IMR-90 (cell line): ENCODE data around the gene PLXNB3. TPM values are rescaled to one million over a fixed set of nuclear protein-coding genes. Genes with fewer than 3 reads are reported as not detected.
"Not testable (repeated sequence)": the region's sequence is repeated elsewhere in the genome, so short reads cannot be mapped to it uniquely, and the experiment has no call there.

Experiments used
- ATAC-seq: fragments of 200-7000 bp; cut with Tn5 transposase; 2 replicates; pipeline ENCODE4 v1.9.1; 2020; ENCODE audit warnings: low read depth, mild to moderate bottlenecking, moderate library complexity
- BruUV-seq: library from RNA; stranded (reverse); fragments of 400-500 nt; replicated peaks from 2 replicates; lab custom pipeline; 2021; lab: Mats Ljungman, UMichigan
- CTCF ChIA-PET: fragments of 300-600 bp; formaldehyde crosslinking; extraction: SDS; loops from one replicate; lab custom pipeline; 2021; ENCODE audit warnings: antibody characterized with exemption; lab: Yijun Ruan, JAX
- POLR2A ChIA-PET: fragments of 300-600 bp; sonication (Branson Sonifier 250); formaldehyde crosslinking; loops from one replicate; lab custom pipeline; 2022; ENCODE audit warnings: antibody characterized with exemption; ENCODE audit not compliant: unreplicated experiment; lab: Charles Lee
- DNase-seq: peaks from one replicate; pipeline ENCODE4 v3.0.0; 2013
- H2AFZ ChIP-seq: replicated peaks from 2 replicates; pipeline ENCODE3; 2013; ENCODE audit warnings: low read length, mild to moderate bottlenecking; ENCODE audit not compliant: poor library complexity
- H2AK5ac ChIP-seq: 2 replicates; pipeline ENCODE4 v1.6.1; 2013; ENCODE audit warnings: low read depth, low read length, inconsistent platforms
- H2AK9ac ChIP-seq: replicated peaks from 2 replicates; pipeline ENCODE3; 2013; ENCODE audit warnings: mild to moderate bottlenecking, low read depth, low read length, moderate library complexity; ENCODE audit not compliant: poor library complexity
- H2BK120ac ChIP-seq: 2 replicates; pipeline ENCODE4 v1.6.1; 2013; ENCODE audit warnings: low read depth, low read length, inconsistent platforms
- H2BK15ac ChIP-seq: 3 replicates; pipeline ENCODE4 v1.6.1; 2013; ENCODE audit warnings: low read depth, low read length, inconsistent platforms
- H2BK20ac ChIP-seq: 2 replicates; pipeline ENCODE4 v1.6.1; 2013; ENCODE audit warnings: low read depth, mild to moderate bottlenecking, inconsistent platforms, low read length, moderate library complexity
- H2BK5ac ChIP-seq: 2 replicates; pipeline ENCODE4 v1.6.1; 2013; ENCODE audit warnings: mild to moderate bottlenecking, low read depth, low read length, inconsistent platforms; ENCODE audit not compliant: poor library complexity, severe bottlenecking
- H3K14ac ChIP-seq: replicated peaks from 2 replicates; pipeline ENCODE4 v1.6.1; 2013; ENCODE audit warnings: low read depth, low read length, inconsistent platforms
- H3K18ac ChIP-seq: 2 replicates; pipeline ENCODE4 v1.6.1; 2013; ENCODE audit warnings: low read depth, low read length, control low read depth
- H3K23ac ChIP-seq: 2 replicates; pipeline ENCODE4 v1.6.1; 2013; ENCODE audit warnings: low read depth, low read length, inconsistent platforms
- H3K27ac ChIP-seq: 2 replicates; pipeline ENCODE4 v1.5.1; 2013; ENCODE audit warnings: mild to moderate bottlenecking, control low read depth, low read length; ENCODE audit not compliant: insufficient read depth
- H3K27me3 ChIP-seq: 2 replicates; pipeline ENCODE4 v1.6.1; 2013; ENCODE audit warnings: low read length; ENCODE audit not compliant: control insufficient read depth, insufficient read depth
- H3K36me3 ChIP-seq: 2 replicates; pipeline ENCODE4 v1.6.1; 2013; ENCODE audit warnings: low read length, mixed read lengths; ENCODE audit not compliant: control insufficient read depth, insufficient read depth
- H3K4ac ChIP-seq: 2 replicates; pipeline ENCODE4 v1.6.1; 2013; ENCODE audit warnings: low read depth, low read length, inconsistent platforms
- H3K4me1 ChIP-seq: 2 replicates; pipeline ENCODE4 v1.6.1; 2013; ENCODE audit warnings: low read length, mixed read lengths; ENCODE audit not compliant: control insufficient read depth, insufficient read depth
- H3K4me2 ChIP-seq: 2 replicates; pipeline ENCODE4 v1.6.1; 2013; ENCODE audit warnings: low read depth, mild to moderate bottlenecking, control low read depth, low read length, moderate library complexity
- H3K4me3 ChIP-seq: 2 replicates; pipeline ENCODE4 v1.5.1; 2013; ENCODE audit warnings: low read depth, mild to moderate bottlenecking, control low read depth, low read length, moderate library complexity; ENCODE audit not compliant: insufficient read depth
- H3K56ac ChIP-seq: 2 replicates; pipeline ENCODE4 v1.6.1; 2013; ENCODE audit warnings: low read length, inconsistent platforms; ENCODE audit not compliant: insufficient read depth; ENCODE audit errors: extremely low read depth
- H3K79me1 ChIP-seq, 2 experiments: 2 replicates each; pipeline ENCODE4 v1.6.1; 2013; ENCODE audit warnings: low read length in 2 of 2, inconsistent platforms in 1 of 2, low read depth in 1 of 2
- H3K9ac ChIP-seq: 2 replicates; pipeline ENCODE4 v1.6.1; 2013; ENCODE audit warnings: low read depth, low read length, control low read depth
- H3K9me1 ChIP-seq: 2 replicates; pipeline ENCODE4 v1.6.1; 2013; ENCODE audit warnings: low read length, inconsistent platforms; ENCODE audit not compliant: insufficient read depth
- H3K9me3 ChIP-seq: 2 replicates; pipeline ENCODE4 v1.6.1; 2013; ENCODE audit warnings: low read length; ENCODE audit not compliant: control insufficient read depth, insufficient read depth
- H4K20me1 ChIP-seq: 2 replicates; pipeline ENCODE4 v1.6.1; 2013; ENCODE audit warnings: low read length, inconsistent platforms; ENCODE audit not compliant: insufficient read depth
- H4K5ac ChIP-seq: 2 replicates; pipeline ENCODE4 v1.6.1; 2013; ENCODE audit warnings: mild to moderate bottlenecking, low read depth, low read length, control low read depth
- H4K8ac ChIP-seq, 2 experiments: 2 replicates each; pipeline ENCODE4 v1.6.1; 2013; ENCODE audit warnings: low read depth in 2 of 2, low read length in 2 of 2, control low read depth in 1 of 2, inconsistent platforms in 1 of 2
- H4K91ac ChIP-seq: 2 replicates; pipeline ENCODE4 v1.6.1; 2013; ENCODE audit warnings: low read depth, low read length, inconsistent platforms; ENCODE audit not compliant: insufficient read depth
- WGBS, 2 experiments: methylation state at CpG; one replicate each; pipeline versions ENCODE4 v1.1.5 to v1.1.7; 2013; ENCODE audit warnings: missing lambda C conversion rate in 2 of 2; ENCODE audit not compliant: insufficient read length in 1 of 2; ENCODE audit errors: extremely low coverage in 2 of 2; 5-methylcytosine and 5-hydroxymethylcytosine counted together
- dilution Hi-C: fragments of 300-500 bp; cut with HindIII; formaldehyde crosslinking; loops from one replicate; pipeline ENCODE4 v1.14.3; 2018; ENCODE audit warnings: low sequenced_read_pairs; ENCODE audit not compliant: unreplicated experiment
- in situ Hi-C: fragments of 300-500 bp; cut with MboI; formaldehyde crosslinking; loops from 3 replicates; pipeline ENCODE4 v1.14.3; 2019; ENCODE audit warnings: low sequenced_read_pairs, inconsistent platforms, mixed read lengths
- intact Hi-C: fragments of 100-400 bp; cut with micrococcal nuclease; formaldehyde crosslinking; loops from 2 replicates; pipeline ENCODE4 v1.10.0; 2022
- polyA plus RNA-seq, 3 experiments: library from polyadenylated mRNA; depleted of rRNA; stranded (reverse); fragments of >200 nt; gene quantifications; 2 replicates each; pipeline ENCODE4 v1.2.3, GENCODE V29; 2012; ENCODE audit warnings: low replicate concordance in 1 of 3
- total RNA-seq: library from RNA; depleted of rRNA; stranded (reverse); fragments of >200 nt; gene quantifications from 2 replicates; pipeline ENCODE4 v1.2.3, GENCODE V29; 2012

Gene PLXNB3
- total and polyA plus RNA-seq, 2 of the 4 experiments (the other 2 are of a cell fraction), result 0.36 to 22.3 TPM

DNA sequence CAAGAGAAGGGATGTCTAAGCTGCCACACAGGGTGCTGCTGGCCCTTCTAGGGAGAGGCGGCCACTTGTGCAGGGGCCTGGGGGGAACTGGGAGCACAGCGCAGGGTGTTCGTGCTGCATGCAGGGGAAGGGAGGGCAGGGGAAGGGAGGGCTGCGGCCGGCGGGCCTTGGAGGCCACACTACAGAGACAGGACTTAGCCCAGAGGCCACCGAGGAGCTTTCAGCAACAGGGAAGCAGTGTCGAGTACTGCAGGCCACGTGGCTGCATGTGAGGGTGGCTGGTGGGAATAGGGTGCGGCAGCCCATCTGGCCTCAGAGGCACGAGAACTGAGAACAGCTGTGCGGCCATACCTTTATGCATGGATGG lies 19.0 kb upstream of the PLXNB3 start:
- H2AFZ ChIP-seq, H3K9me1 ChIP-seq, H3K9ac ChIP-seq, DNase-seq, H3K4me3 ChIP-seq, H4K20me1 ChIP-seq, POLR2A ChIA-PET, in situ Hi-C loops, H3K36me3 ChIP-seq, ATAC-seq, H3K4me1 ChIP-seq, BruUV-seq, H3K9me3 ChIP-seq, H3K4ac ChIP-seq, intact Hi-C loops, H3K56ac ChIP-seq, H2AK5ac ChIP-seq, H2BK5ac ChIP-seq, H3K14ac ChIP-seq, H3K23ac ChIP-seq, dilution Hi-C loops, H3K79me1 ChIP-seq, H3K27ac ChIP-seq, H3K27me3 ChIP-seq, H3K4me2 ChIP-seq, H2AK9ac ChIP-seq, H4K8ac ChIP-seq, H4K91ac ChIP-seq, H4K5ac ChIP-seq, H2BK20ac ChIP-seq, H2BK120ac ChIP-seq, H3K18ac ChIP-seq, H2BK15ac ChIP-seq: not testable (repeated sequence)
- CTCF ChIA-PET, result interaction anchor here (0.6 kb wide), 1 partner anchor 35 kb away, joined by 5 read pairs; no protein-coding TSS in a partner anchor
- WGBS, 2 experiments, result 85% methylated on average over 4 of the region's 12 CpGs; no CpG with 5 or more reads in 1 of the 2 experiments
